ENCODE data around the gene RAPGEF1.
"Not testable (repeated sequence)": the region's sequence is repeated elsewhere in the genome, so short reads cannot be mapped to it uniquely, and the experiment has no call there.

RAPGEF1 gene

GRCh38 chr9:131703697-131704096 lies 36.2 kb downstream of the RAPGEF1 start:
- no peak for DNase-seq

- no peak for DNase-seq
Measured at GRCh38 chr9:131702911-131703310, 37.0 kb downstream of the RAPGEF1 start.

GRCh38 chr9:131701789-131702337 lies 38.0 kb downstream of the RAPGEF1 start:
- DNase-seq = no peak

- DNase-seq = no peak
Measured at GRCh38 chr9:131701436-131701781, 38.5 kb downstream of the RAPGEF1 start.

GRCh38 chr9:131700765-131701435 lies 39.0 kb downstream of the RAPGEF1 start:
- DNase-seq = no peak

GRCh38 chr9:131700076-131700475 lies 39.8 kb downstream of the RAPGEF1 start:
- DNase-seq = no peak

GRCh38 chr9:131698618-131698985 lies 41.3 kb downstream of the RAPGEF1 start:
- no peak for DNase-seq

- no peak for DNase-seq
Measured at GRCh38 chr9:131697908-131698617, 41.8 kb downstream of the RAPGEF1 start.

- DNase-seq = no peak
Measured at GRCh38 chr9:131697097-131697496, 42.8 kb downstream of the RAPGEF1 start.

GRCh38 chr9:131695836-131696460 lies 43.9 kb downstream of the RAPGEF1 start:
- no peak for DNase-seq

- no peak for DNase-seq
Measured at GRCh38 chr9:131695366-131695765, 44.5 kb downstream of the RAPGEF1 start.

GRCh38 chr9:131693651-131694597 lies 46.0 kb downstream of the RAPGEF1 start:
- DNase-seq = no peak

- DNase-seq = no peak
Measured at GRCh38 chr9:131692612-131693562, 47.0 kb downstream of the RAPGEF1 start.

- DNase-seq = no peak
Measured at GRCh38 chr9:131691969-131692611, 47.8 kb downstream of the RAPGEF1 start.

- no peak for DNase-seq
Measured at GRCh38 chr9:131690941-131691573, 48.8 kb downstream of the RAPGEF1 start.

- DNase-seq = no peak
Measured at GRCh38 chr9:131690462-131690861, 49.4 kb downstream of the RAPGEF1 start.

GRCh38 chr9:131688377-131688776 lies 51.5 kb downstream of the RAPGEF1 start:
- DNase-seq = no peak

- no peak for DNase-seq
Measured at GRCh38 chr9:131685753-131686706, 53.8 kb downstream of the RAPGEF1 start.

GRCh38 chr9:131683094-131683493 lies 56.8 kb downstream of the RAPGEF1 start:
- not testable (repeated sequence) for DNase-seq
